PFSK-1 (cell line): ENCODE measurements around the gene UBE2M.
A peak's percentile ranks its signal among the peaks of the same experiment; 100 is the strongest.

Experiments
- FOXP2 ChIP-seq: optimal IDR thresholded peaks from 2 replicates; pipeline ENCODE3; 2011; ENCODE audit warnings: borderline replicate concordance, control low read depth, inconsistent platforms; ENCODE audit not compliant: insufficient read depth; ENCODE audit errors: extremely low read length, extremely low read depth
- POLR2AphosphoS5 ChIP-seq: IDR thresholded peaks from 2 replicates; pipeline ENCODE4 v1.6.1; 2012; ENCODE audit warnings: low read depth, mild to moderate bottlenecking, control low read depth, low read length, moderate library complexity
- SIN3A ChIP-seq: IDR thresholded peaks from 2 replicates; pipeline ENCODE4 v1.6.1; 2012; ENCODE audit warnings: mild to moderate bottlenecking, low read length, moderate library complexity, borderline replicate concordance; ENCODE audit not compliant: insufficient read depth
- TAF1 ChIP-seq: IDR thresholded peaks from 2 replicates; pipeline ENCODE4 v1.6.1; 2012; ENCODE audit warnings: low read length, control low read depth, borderline replicate concordance; ENCODE audit not compliant: insufficient read depth
- TF ChIP-seq, protein P1 (sequence below), 2 experiments: IDR thresholded peaks; 2 replicates each; pipeline versions ENCODE4 v1.6.1 to v1.8.0; 2011 to 2012; ENCODE audit warnings: low read depth in 2 of 2, low read length in 2 of 2, control low read depth in 1 of 2, inconsistent platforms in 1 of 2, mild to moderate bottlenecking in 1 of 2, moderate library complexity in 1 of 2; ENCODE audit not compliant: insufficient read depth in 1 of 2

Gene UBE2M

GRCh38 chr19:58582985-58583384, 24.6 kb upstream of the UBE2M start:
- TF ChIP-seq, protein P1, sequence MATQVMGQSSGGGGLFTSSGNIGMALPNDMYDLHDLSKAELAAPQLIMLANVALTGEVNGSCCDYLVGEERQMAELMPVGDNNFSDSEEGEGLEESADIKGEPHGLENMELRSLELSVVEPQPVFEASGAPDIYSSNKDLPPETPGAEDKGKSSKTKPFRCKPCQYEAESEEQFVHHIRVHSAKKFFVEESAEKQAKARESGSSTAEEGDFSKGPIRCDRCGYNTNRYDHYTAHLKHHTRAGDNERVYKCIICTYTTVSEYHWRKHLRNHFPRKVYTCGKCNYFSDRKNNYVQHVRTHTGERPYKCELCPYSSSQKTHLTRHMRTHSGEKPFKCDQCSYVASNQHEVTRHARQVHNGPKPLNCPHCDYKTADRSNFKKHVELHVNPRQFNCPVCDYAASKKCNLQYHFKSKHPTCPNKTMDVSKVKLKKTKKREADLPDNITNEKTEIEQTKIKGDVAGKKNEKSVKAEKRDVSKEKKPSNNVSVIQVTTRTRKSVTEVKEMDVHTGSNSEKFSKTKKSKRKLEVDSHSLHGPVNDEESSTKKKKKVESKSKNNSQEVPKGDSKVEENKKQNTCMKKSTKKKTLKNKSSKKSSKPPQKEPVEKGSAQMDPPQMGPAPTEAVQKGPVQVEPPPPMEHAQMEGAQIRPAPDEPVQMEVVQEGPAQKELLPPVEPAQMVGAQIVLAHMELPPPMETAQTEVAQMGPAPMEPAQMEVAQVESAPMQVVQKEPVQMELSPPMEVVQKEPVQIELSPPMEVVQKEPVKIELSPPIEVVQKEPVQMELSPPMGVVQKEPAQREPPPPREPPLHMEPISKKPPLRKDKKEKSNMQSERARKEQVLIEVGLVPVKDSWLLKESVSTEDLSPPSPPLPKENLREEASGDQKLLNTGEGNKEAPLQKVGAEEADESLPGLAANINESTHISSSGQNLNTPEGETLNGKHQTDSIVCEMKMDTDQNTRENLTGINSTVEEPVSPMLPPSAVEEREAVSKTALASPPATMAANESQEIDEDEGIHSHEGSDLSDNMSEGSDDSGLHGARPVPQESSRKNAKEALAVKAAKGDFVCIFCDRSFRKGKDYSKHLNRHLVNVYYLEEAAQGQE (IDR thresholded peaks at IDR 0.05; ENCODE audit: insufficient read depth in 1 of 2, low read depth in 2 of 2, low read length in 2 of 2) = no peak
- TF ChIP-seq FOXP2 (no peak), POLR2AphosphoS5 (no peak), SIN3A (no peak)

- TF ChIP-seq FOXP2 (peak; percentile 67), SIN3A (no peak)
- TF ChIP-seq, protein P1 (IDR thresholded peaks at IDR 0.05; ENCODE audit: insufficient read depth in 1 of 2, low read depth in 2 of 2, low read length in 2 of 2) = 0 out of 4 replicates have a peak, but pooled peaks of 1 of the 2 experiments have one; percentile 35
Measured at GRCh38 chr19:58581227-58582141, 23.1 kb upstream of the UBE2M start.

- TF ChIP-seq SIN3A (no peak), FOXP2 (no peak), TAF1 (no peak), POLR2AphosphoS5 (no peak)
- TF ChIP-seq, protein P1 (IDR thresholded peaks at IDR 0.05; ENCODE audit: insufficient read depth in 1 of 2, low read depth in 2 of 2, low read length in 2 of 2) = no peak
Measured at GRCh38 chr19:58579473-58580142, 21.2 kb upstream of the UBE2M start.

- no peak for TF ChIP-seq SIN3A
- no peak for TF ChIP-seq FOXP2
- no peak for TF ChIP-seq TAF1
- TF ChIP-seq, protein P1 (IDR thresholded peaks at IDR 0.05; ENCODE audit: insufficient read depth in 1 of 2, low read depth in 2 of 2, low read length in 2 of 2) = no peak
- TF ChIP-seq POLR2AphosphoS5 = no peak
Measured at GRCh38 chr19:58578012-58578925, 19.9 kb upstream of the UBE2M start.
